SU-DHL-6 (cell line): Measurements from ENCODE around the gene PRKCE.

Source experiments
- H2AFZ ChIP-seq: fragments of 200-600 bp; sonication (generic); 2 replicates; pipeline ENCODE4 v1.6.1; 2014; ENCODE audit warnings: low read depth, mild to moderate bottlenecking, moderate library complexity, mixed read lengths, antibody characterized with exemption, low read length; ENCODE audit not compliant: severe bottlenecking
- H3F3A ChIP-seq: fragments of 200-600 bp; shearing (Covaris generic); 2 replicates; pipeline ENCODE4 v1.6.0; 2016; ENCODE audit warnings: antibody characterized with exemption, mild to moderate bottlenecking; ENCODE audit not compliant: insufficient read depth
- H3K27ac ChIP-seq: fragments of 200-600 bp; sonication (generic); 2 replicates; pipeline ENCODE4 v1.5.1; 2016; ENCODE audit warnings: low read depth, mild to moderate bottlenecking, low read length, moderate library complexity, mixed read lengths
- H3K27me3 ChIP-seq: fragments of 200-600 bp; sonication (generic), shearing (Covaris generic); 2 replicates; pipeline ENCODE4 v1.6.0; 2014; ENCODE audit warnings: mild to moderate bottlenecking, low read length
- H3K36me3 ChIP-seq: fragments of 200-600 bp; sonication (generic); 2 replicates; pipeline ENCODE4 v1.6.1; 2014; ENCODE audit warnings: mild to moderate bottlenecking, low read length, mixed read lengths
- H3K4me2 ChIP-seq: fragments of 300-600, 200-600 bp; shearing (Covaris generic), sonication (generic); 2 replicates; pipeline ENCODE4 v1.6.0; 2014; ENCODE audit warnings: low read length, low read depth, mild to moderate bottlenecking; ENCODE audit not compliant: poor library complexity, severe bottlenecking
- H3K4me3 ChIP-seq: fragments of 200-600 bp; sonication (generic); 2 replicates; pipeline ENCODE4 v1.5.1; 2014; ENCODE audit warnings: antibody characterized with exemption, low read length, mild to moderate bottlenecking, mixed read lengths; ENCODE audit not compliant: insufficient read depth, poor library complexity, severe bottlenecking
- H3K79me2 ChIP-seq: fragments of 200-600 bp; sonication (generic); 2 replicates; pipeline ENCODE4 v1.6.1; 2014; ENCODE audit warnings: mild to moderate bottlenecking, low read length, moderate library complexity; ENCODE audit not compliant: insufficient read depth
- H3K9ac ChIP-seq: fragments of 200-600 bp; sonication (generic); 2 replicates; pipeline ENCODE4 v1.7.0; 2014; ENCODE audit warnings: mild to moderate bottlenecking, low read length
- H3K9me2 ChIP-seq: fragments of 200-600 bp; sonication (generic); replicated peaks from 2 replicates; pipeline ENCODE4 v1.6.1; 2014; ENCODE audit warnings: low read length; ENCODE audit not compliant: insufficient read depth
- H3K9me3 ChIP-seq: fragments of 200-600 bp; sonication (generic); 2 replicates; pipeline ENCODE4 v1.6.1; 2014; ENCODE audit warnings: low read length, mixed read lengths; ENCODE audit not compliant: insufficient read depth
- H4K20me1 ChIP-seq: fragments of 200-600 bp; sonication (generic); 2 replicates; pipeline ENCODE4 v1.6.1; 2014; ENCODE audit warnings: low read depth, mild to moderate bottlenecking, antibody characterized with exemption, low read length, moderate library complexity, mixed read lengths
- CTCF ChIP-seq: fragments of 200-600 bp; sonication (generic); IDR thresholded peaks from one replicate; pipeline ENCODE4 v1.5.1; 2017; ENCODE audit warnings: antibody characterized with exemption, mild to moderate bottlenecking, low read length, moderate library complexity; ENCODE audit not compliant: insufficient read depth, poor library complexity, severe bottlenecking
- EZH2phosphoT487 ChIP-seq: fragments of 200-600 bp; sonication (generic), shearing (Covaris generic); conservative IDR thresholded peaks from 2 replicates; pipeline ENCODE4 v1.6.1; 2018; ENCODE audit warnings: mild to moderate bottlenecking, antibody characterized with exemption, low read length, moderate library complexity, mixed read lengths

Gene PRKCE

GRCh38 chr2:46173030-46173429, 521.6 kb downstream of the PRKCE start:
- Histone ChIP-seq H3K36me3 (no peaks in the 10 kb centered on the region), H2AFZ (no peak overlapping the region), H3K9me2 (no peaks in the 10 kb centered on the region), H3K79me2 (no peaks in the 10 kb centered on the region), H3K9ac (no peak overlapping the region), H3F3A (no peaks in the 10 kb centered on the region), H3K4me2 (no peak overlapping the region), H3K4me3 (no peak overlapping the region), H3K9me3 (no peaks in the 10 kb centered on the region), H3K27me3 (no peaks in the 10 kb centered on the region), H3K27ac (no peak overlapping the region), H4K20me1 (no peaks in the 10 kb centered on the region)
- TF ChIP-seq EZH2phosphoT487 (no peak), CTCF (no peak)

DNA sequence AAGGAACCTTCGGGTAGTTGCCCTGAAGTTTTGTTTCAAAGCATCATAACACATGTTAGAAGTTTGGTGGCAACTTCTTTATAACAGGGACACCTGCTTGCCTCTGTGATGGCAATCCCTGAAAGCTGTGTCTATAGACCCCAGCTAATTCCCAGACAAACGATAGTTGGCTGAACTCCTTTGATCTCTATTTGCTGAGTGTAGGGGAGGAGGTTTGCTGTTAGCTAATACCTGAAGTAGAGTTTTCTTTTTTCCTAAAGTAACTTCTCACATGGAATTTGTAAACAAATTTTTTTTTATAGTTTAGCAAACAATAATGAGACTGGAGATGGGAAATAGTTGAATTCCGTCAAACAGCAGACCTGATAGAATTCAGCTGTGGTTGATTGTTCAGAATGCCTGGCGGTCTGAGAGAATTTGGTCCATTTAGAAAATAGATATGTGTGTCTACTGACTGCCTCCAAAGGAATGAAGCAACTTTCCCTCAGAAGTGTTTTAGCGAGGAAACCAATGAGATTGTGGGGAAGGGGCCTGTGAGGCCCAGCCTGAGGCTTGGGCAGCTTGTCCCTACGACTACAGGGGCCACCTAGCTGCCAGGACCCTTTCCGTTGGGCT, 522.3 kb downstream of the PRKCE start:
- Histone ChIP-seq H4K20me1 (no peaks in the 10 kb centered on the region), H3K9ac (no peak overlapping the region), H3K36me3 (no peaks in the 10 kb centered on the region), H3K9me2 (no peaks in the 10 kb centered on the region), H3K9me3 (no peaks in the 10 kb centered on the region), H2AFZ (no peak overlapping the region), H3K27ac (no peak overlapping the region), H3K79me2 (no peaks in the 10 kb centered on the region), H3K4me2 (no peak overlapping the region), H3K27me3 (no peaks in the 10 kb centered on the region), H3K4me3 (no peak overlapping the region), H3F3A (no peaks in the 10 kb centered on the region)
- TF ChIP-seq CTCF (no peak), EZH2phosphoT487 (no peak)

- Histone ChIP-seq H3K4me3 (no peak overlapping the region), H3K27ac (no peak overlapping the region), H3K9me2 (no peaks in the 10 kb centered on the region), H3K79me2 (no peaks in the 10 kb centered on the region), H2AFZ (no peak overlapping the region), H3F3A (no peaks in the 10 kb centered on the region), H3K27me3 (no peaks in the 10 kb centered on the region), H4K20me1 (no peaks in the 10 kb centered on the region), H3K4me2 (no peak overlapping the region), H3K9me3 (no peaks in the 10 kb centered on the region), H3K9ac (no peak overlapping the region), H3K36me3 (no peaks in the 10 kb centered on the region)
- TF ChIP-seq CTCF (no peak), EZH2phosphoT487 (no peak)
Observed at GRCh38 chr2:46174345-46175170, 523.1 kb downstream of the PRKCE start.
